HG03064 (cell line): ENCODE results near the gene TEX264.

Experiments used
- ATAC-seq: cut with Tn5 transposase; IDR thresholded peaks from one replicate; pipeline ENCODE4 v1.9.1; 2021; ENCODE audit warnings: low read depth; ENCODE audit not compliant: unreplicated experiment

TEX264 gene

GRCh38 chr3:51691949-51692348 lies 20.9 kb downstream of the TEX264 start:
- ATAC-seq, result no peak

- no peak for ATAC-seq
These were observed 21.9 kb downstream of the TEX264 start for GRCh38 chr3:51692980-51693395.

GRCh38 chr3:51696954-51697353 lies 25.9 kb downstream of the TEX264 start:
- ATAC-seq, result no peak

- no peak for ATAC-seq
These were observed 27.2 kb downstream of the TEX264 start for GRCh38 chr3:51698209-51698608.

GRCh38 chr3:51700403-51700802 lies 29.4 kb downstream of the TEX264 start:
- ATAC-seq, result no peak

- ATAC-seq, result no peak
These were observed 31.1 kb downstream of the TEX264 start for GRCh38 chr3:51702156-51702555.

GRCh38 chr3:51703068-51703760 lies 32.2 kb downstream of the TEX264 start:
- no peak for ATAC-seq

- no peak for ATAC-seq
These were observed 32.9 kb downstream of the TEX264 start for GRCh38 chr3:51703761-51704510.

- ATAC-seq, result no peak
These were observed 33.5 kb downstream of the TEX264 start for GRCh38 chr3:51704511-51704950.

- no peak for ATAC-seq
These were observed 34.4 kb downstream of the TEX264 start for GRCh38 chr3:51705276-51706020.

GRCh38 chr3:51706021-51706485 lies 35.0 kb downstream of the TEX264 start:
- no peak for ATAC-seq

- no peak for ATAC-seq
These were observed 36.0 kb downstream of the TEX264 start, which contains the start of gene GRM2 for GRCh38 chr3:51706788-51707731. TSS of gene GRM2 (plus strand) at chr3:51707068. CDS start at chr3:51708984, 1,916 bp downstream.

GRCh38 chr3:51708216-51708845 lies 37.3 kb downstream of the TEX264 start:
- ATAC-seq, result no peak

GRCh38 chr3:51709004-51709420 lies 38.0 kb downstream of the TEX264 start:
- ATAC-seq, result no peak

- ATAC-seq, result no peak
These were observed 38.6 kb downstream of the TEX264 start for GRCh38 chr3:51709675-51710074.

GRCh38 chr3:51710631-51711351 lies 39.7 kb downstream of the TEX264 start:
- no peak for ATAC-seq

GRCh38 chr3:51711352-51712037 lies 40.4 kb downstream of the TEX264 start:
- no peak for ATAC-seq

GRCh38 chr3:51712038-51712420 lies 41.0 kb downstream of the TEX264 start:
- ATAC-seq, result no peak
